Kidney glomerular epithelial cell (primary cell): ENCODE measurements around the gene NDUFB2.
"Not testable (repeated sequence)": the region's sequence is repeated elsewhere in the genome, so short reads cannot be mapped to it uniquely, and the experiment has no call there.

Experiments used
- DNase-seq: peaks from one replicate; lab custom pipeline; 2025; lab: John Stamatoyannopoulos, UW

NDUFB2 gene

DNA sequence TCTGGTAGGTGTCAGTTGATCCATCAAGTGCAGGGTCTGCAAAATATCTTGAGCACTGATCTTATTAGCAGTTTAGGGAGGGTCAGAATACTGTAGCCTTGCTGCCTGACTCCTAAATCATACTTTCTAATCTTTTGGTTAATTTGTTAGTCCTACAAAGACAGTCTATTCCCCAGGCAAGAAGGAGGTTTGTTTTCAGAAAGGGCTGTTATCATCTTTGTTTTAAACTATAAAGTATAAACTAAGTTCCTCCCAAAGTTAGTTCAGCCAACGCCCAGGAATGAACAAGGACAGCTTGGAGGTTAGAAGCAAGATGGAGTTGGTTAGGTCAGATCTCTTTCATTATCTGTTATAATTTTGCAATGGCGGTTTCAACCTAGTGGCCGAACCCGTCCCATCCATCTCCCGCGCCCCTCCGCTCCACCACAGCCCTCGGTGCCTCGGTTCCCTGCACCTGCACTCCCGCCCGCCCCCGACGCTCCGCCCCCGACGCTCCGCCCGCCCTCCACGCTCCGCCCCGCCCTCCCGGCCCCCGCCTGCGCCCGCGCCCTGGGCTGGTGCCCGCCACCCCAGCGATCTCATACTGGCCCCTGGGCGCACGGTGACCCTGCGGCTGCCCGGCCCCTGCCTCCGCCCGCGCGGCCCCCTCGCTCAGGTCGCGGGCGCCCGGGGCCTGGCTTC, 24.0 kb upstream of the NDUFB2 start, which contains the start of gene ADCK2:
ADCK2 (plus strand) TSS at position 564 of the 681 bp plus-strand sequence. CDS start 386 bp downstream, outside the sequence.
- no peak for DNase-seq

DNA sequence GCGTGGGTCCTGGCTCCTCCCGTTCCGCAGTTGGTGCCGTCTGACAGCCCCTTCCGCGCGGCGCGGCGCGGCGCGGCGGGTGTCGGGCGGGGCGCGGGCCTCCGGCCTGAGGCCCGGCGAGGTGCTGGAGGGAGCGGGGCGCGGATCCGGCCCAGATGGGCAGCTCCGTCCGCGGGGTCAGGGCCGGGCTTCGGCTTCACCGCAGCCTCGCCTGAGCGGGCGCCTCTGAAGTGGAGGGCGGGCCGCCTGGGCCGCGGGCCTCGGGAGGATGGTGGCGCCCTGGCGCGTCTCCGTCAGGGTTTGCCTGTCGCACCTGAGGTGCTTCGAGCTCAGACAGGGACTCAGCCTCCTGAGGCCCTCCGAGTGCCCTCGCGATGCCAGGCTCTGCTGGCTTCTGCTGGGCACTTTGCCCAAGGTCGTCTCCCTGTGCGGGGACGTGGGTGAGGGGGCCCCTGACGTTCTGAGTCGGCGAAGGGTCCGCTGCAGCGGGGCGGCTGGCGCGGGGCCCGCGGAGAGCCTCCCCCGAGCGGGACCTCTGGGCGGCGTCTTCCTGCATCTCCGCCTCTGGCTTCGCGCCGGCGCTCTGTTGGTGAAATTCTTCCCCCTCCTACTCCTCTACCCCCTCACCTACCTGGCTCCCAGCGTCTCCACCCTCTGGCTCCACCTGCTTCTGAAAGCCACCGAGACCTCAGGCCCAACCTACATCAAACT, 23.3 kb upstream of the NDUFB2 start:
- peak; percentile 9 for DNase-seq

DNA sequence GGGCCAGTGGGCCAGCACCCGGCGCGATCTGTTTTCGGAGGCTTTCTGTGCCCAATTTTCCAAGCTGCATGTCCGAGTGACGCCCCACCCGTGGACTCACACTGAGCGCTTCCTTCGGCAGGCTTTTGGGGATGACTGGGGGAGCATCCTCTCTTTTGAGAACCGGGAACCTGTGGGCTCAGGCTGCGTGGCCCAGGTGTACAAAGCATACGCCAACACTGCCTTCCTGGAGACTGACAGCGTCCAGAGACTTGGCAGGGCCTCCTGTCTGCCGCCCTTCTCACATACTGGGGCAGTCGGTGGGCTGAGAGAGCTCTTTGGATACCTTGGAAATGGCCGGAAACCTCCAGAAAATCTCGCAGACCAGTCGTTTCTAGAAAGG, 22.7 kb upstream of the NDUFB2 start:
- DNase-seq: no peak

DNA sequence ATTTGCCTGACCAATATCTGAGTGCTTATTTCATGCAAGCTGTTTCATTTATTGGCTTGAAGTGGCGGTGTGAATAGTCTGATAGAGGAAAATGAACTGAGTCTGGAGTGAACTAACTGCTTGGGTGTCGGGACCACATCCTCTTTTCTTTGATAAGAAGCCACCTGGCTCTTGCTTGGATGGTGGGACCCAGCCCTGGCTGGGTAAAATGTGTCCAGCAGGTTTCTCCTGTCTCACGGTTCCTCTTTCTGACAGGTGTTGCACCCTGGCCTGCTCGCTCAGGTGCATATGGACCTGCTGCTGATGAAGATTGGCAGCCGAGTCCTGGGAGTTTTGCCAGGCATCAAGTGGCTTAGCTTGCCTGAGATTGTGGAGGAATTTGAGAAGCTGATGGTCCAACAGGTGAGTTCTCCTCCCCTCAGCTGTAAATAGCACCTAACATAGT, 22.1 kb upstream of the NDUFB2 start:
- DNase-seq: no peak

DNA sequence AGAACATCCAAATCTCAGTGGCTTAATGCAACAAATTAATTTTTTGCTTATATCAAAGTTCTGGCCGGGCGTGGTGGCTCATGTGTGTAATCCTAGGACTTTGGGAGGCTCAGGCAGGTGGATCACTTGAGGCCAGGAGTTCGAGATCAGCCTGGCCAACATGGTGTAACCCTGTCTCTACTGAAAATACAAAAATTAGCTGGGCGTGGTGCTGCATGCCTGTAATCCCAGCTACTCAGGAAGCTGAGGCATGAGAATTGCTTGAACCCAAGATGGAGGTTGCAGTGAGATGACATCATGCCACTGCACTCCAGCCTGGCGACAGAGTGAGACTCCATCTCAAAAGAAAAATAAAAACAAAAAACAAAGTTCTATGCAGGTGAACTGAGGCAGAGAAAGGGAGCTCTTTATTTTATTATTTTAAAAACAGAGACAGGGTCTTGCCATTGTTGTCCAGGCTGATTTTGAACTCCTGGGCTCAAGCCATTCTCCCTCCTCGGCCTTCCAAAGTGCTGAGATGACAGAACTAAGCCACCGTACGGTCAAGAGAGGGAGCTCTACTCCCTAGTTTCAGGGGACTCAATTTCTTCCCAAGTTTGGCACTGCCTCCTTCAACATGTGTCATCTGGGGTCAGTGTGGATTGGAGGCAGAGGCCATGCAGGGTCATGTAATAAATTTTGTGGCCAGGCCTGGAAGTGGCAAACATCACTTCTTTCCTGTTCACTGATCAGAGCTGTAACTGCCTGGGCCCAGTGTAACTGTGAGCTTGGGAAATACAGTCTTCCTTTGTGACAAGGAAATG, 21.4 kb upstream of the NDUFB2 start:
- peak; percentile 61 for DNase-seq

DNA sequence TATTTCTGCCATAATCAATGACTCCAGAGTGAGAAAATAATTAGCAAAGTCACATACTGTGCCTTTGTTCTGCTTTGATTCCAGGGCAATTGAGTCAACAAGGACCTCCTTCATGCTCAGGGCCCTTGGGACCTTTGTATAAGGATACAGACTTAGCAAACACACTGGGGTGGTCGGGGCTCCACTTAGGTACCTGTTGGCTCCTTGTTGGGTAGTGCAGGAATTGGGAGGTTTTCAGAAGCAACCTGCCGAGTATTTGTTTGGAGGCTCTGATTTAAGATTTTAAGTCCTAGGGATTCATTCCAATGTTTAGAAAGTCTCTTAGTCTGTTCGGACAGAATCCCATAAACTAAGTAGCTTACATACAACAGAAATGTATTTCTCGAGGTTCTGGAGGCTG, 20.8 kb upstream of the NDUFB2 start:
- no peak for DNase-seq

DNA sequence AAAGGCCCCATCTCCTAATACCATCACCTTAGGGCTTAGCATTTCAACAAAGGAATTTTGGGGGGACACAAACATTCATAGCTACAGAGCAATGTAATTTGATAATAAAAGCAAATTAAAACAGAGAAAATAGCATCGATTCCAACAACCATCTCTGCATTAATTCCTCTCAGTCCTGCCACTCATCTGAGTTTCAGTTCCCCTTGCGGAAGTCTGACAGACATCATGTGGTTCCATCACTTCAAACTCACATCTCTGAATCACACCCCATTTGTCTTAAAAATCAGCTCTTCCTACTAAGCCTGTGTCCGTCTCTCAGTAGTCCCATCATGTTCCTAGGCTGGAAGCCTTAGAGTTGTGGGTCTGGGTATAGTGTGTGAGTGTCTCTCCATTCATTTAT, 20.2 kb upstream of the NDUFB2 start:
- no peak for DNase-seq

DNA sequence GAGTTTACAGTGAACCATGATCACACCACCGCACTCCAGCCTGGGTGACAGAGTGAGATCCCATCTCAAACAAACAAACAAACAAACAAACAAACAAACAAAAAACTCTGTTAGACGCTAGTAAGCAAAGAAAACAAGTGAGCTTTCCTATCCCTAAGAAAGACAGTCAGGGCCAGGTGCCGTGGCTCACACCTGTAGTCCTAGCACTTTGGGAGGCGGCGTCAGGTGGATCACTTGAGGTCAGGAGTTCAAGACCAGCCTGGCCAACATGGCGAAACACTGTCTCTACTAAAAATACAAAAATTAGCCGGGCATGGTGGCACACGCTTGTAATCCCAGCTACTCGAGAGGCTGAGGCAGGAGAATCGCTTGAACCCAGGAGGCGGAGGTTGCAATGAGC, 19.6 kb upstream of the NDUFB2 start:
- not testable (repeated sequence) for DNase-seq

DNA sequence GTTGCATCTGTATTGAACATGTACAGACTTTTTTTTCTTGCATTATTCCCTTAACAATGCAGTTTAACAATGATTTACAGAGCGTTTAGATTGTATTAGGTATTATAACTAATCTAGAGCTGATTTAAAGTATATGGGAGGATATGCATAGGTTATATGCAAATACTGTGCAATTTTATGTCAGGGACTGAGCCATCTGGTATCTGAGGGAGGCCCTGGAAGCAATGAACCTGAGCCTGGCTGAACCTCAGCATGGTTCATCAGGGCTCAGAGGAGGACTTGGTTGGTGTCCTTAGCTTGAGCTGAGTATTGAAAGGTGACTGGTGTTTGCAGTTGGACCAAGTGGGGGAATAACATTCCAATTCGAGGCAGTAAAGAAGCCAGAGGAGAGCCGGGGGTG, 19.0 kb upstream of the NDUFB2 start:
- no peak for DNase-seq

DNA sequence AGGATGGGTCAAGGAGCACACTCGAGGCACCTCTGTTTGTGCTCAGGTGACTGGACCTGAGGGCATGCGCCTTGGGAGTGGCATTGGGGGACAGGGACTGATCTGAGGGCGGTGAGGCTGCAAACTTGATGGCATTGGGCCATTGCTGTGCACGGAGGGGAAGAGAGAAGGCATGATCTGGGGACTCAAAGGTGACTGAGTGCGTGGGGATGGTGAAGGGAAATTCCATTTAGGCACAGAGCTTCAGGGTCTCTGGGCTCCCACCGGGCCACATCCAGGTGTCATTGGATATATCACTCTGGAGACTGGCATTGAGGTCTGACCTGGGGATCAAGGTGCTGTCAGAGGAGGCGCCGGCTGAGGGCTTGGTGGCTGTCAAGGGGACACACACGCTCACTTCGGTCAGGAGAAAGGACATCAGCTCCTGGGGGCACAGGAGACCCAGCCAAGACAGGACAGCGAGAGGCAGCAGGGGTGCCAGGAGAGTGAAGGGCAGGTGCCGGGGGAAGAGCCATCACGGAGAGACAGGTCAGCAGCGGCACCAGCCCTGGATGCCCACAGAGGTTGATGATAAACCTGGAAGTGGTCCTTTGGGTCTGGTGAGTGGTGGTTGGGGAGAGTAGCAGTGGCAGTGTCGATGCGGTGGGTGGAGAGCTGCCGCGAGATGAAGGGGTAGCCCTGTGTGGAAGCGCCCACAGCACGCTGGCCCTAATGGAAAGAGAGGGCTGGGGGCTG, 18.3 kb upstream of the NDUFB2 start:
- no peak for DNase-seq

DNA sequence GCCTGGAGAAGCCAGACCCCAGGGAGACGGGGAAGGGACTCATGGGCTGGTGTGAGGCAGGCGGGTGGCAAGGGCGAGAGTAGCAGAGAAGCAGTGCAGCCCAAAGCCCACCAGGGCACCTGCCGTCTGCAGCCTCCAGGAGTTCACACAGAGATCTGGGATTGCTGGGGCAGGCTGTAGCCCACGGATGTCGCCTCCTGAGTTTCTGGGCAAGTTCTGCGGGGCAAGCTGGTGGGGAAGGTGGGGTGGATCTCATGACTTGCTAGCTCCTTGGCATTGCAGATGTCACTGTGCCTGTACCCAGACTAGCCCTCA, 17.7 kb upstream of the NDUFB2 start:
- no peak for DNase-seq

DNA sequence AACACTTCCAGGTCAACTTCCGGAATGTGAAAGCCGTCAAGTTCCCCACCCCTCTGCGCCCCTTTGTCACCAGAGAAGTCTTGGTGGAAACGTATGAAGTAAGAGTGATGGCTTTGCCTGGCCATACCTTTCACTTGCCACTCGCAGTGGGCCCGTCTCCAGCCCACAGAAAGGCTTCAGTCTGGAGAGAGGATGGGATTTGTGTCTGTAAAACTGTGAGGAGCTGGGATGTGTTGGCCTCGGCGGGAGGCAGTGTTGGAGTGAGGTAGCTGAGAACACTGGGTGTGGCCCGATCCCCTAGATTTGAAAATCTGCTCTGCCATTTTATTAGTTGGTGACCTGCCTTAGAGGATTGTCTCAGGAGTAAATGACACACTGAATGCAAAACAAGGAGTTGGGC, 17.3 kb upstream of the NDUFB2 start:
- DNase-seq: no peak

DNA sequence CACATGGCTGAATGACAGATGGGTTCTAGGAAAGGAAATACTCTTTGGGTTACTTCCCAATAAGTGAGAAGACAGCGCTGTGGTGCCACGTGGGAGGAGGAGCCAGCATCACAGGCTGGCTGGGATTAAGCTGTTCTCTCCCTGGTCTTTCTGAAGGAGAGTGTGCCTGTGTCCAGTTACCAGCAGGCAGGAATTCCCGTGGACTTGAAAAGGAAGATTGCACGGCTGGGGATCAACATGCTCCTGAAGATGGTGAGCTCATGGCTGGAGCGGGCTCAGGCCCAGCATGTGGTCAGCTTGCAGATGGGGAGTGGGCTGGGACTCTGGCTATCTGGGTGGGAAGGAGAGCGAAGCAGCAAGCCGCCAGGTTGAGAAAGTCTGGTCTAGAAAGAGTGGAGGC, 15.6 kb upstream of the NDUFB2 start:
- DNase-seq: no peak

DNA sequence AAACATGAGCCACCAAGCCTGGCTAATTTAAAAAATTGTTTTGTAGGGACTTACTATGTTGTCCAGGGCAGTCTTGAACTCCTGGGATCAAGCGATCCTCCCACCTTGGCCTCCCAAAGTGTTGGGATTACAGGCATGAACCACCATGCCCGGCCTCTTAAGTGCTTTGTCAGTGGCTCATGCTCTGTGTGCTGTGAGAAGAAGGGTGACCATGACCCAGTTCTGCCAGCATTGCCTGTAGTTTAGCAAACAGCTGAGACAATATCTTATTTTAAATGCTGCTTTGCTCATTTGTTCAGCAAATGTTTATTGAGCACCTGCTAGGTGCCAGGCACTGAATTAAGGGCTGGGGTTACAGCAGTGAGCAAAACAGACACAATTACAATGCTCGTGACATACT, 14.7 kb upstream of the NDUFB2 start:
- DNase-seq: no peak

DNA sequence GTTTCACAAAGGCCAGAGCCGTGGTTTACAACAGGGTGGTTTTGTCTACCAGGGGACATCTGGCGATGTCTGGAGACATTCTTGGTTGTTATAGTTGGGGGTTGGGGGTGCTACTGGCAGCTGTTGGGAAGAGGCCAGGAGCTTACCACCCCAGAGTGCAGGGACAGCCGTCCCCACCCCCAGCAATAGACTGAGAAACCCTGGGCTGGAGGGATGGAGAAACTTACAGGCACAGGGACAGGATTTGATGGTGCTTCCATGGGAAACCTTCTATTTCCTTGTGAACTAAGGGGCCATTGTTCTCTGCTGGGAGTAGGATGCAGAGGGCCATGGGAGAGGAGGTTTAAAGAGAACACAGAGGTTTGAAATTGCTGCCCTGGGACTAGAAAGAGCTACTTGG, 12.9 kb upstream of the NDUFB2 start:
- DNase-seq: no peak

DNA sequence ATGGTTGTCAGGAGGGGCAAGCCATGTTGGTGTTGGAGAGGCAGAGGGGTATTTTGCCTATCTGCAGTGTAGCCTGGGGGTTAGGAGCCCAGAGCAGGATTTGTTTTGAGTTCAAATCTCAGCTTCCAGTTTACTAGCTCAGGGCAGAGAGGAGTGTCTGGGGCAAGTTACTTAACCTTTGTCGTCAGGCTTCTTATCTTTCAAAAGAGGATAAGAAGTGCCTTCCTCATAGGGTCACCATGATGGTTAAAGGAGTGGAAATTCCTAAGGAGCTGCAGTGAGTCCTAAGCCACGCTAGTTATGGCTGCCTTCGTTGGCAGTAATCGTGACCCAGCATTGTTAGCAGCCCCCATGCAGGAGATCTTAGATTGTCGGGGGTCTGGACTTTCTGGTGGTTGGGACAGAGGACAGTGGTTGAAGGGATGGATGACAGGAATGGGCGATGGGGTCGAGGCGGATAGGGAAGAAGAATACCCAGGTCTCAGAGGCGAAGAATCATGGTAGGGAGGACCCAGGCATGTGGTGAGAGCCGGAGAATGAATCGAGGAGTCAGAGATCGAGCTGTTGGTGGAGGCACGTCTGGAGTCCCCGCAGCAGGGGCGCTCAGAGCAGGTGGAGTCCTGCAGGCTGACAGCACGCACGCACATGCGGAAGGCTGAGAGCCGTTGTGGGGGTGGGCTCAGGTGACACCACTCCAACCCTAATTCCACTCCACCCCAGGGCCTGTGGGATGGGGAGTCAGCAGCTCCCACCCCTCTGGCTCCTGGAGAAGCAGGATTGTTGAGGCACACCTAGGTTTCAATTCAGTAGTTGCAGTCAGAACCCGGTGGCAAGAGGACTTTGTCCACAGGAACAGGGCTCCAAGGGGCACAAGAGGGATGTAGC, 12.2 kb upstream of the NDUFB2 start:
- no peak for DNase-seq

DNA sequence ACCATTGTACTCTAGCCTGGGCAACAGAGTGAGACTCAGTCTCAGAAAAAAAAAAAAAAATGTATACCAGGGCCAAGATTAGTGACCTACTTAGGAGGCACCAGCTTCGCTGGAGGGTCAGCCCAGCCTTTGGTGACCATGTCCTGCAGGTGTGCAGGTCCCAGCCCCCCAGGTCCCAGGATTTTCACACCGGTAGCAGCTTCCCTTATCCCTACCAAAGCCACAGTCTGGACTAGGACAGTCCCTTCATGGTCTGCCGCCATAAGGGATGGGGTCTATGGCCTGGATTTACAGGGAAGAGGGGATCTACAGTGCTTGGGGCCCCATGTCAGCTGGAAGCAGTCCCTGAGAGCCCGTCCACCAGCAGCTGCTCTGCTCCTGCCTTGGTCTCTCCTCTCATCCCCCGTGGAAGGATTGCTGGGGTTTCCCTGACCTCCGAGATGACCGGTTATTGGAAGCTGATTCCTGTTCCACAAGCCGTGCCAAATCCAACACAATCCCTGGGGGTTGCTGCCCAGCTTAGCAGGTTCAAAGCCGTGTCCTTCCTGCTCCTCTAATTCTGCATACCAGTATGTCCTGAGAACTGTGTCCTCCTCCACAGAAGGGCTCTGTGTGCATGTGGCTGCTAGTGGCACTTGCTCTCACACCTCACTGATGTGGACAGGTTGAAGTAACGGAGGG, 11.0 kb upstream of the NDUFB2 start:
- no peak for DNase-seq

DNA sequence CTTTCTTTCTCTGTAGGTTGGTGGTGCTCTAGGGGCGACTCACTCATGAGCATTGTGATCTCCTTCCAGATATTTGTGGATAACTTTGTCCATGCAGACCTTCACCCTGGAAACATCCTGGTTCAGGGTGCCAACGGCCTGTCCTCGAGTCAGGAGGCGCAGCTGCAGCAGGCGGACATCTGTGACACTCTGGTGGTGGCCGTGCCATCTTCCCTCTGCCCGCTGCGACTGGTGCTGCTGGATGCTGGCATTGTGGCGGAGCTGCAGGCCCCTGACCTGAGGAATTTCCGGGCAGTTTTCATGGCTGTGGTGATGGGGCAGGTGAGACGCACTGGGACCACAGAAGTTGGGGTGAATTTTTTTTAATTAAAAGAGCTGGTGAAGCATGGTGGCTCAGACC, 9.6 kb upstream of the NDUFB2 start:
- DNase-seq: no peak

DNA sequence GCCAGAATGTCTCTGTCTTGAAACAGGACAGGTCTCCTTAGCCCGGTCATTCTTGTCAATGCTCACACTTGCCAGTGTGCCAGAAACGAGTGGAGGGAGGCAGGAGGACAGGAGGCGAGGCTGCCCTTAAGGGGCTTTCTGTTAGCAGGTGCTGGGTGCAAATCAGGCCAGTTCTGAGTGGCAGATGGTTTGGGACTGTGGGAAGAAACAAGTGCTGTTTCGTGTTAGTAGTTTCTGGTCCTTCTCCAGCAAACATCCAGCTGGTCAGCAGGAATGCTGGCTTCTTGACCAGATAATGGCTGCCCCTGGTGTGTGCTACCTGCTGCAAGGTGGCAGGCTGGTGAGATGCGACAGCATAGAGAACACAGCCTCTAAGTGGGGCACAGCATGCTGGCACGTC, 8.2 kb upstream of the NDUFB2 start:
- no peak for DNase-seq

DNA sequence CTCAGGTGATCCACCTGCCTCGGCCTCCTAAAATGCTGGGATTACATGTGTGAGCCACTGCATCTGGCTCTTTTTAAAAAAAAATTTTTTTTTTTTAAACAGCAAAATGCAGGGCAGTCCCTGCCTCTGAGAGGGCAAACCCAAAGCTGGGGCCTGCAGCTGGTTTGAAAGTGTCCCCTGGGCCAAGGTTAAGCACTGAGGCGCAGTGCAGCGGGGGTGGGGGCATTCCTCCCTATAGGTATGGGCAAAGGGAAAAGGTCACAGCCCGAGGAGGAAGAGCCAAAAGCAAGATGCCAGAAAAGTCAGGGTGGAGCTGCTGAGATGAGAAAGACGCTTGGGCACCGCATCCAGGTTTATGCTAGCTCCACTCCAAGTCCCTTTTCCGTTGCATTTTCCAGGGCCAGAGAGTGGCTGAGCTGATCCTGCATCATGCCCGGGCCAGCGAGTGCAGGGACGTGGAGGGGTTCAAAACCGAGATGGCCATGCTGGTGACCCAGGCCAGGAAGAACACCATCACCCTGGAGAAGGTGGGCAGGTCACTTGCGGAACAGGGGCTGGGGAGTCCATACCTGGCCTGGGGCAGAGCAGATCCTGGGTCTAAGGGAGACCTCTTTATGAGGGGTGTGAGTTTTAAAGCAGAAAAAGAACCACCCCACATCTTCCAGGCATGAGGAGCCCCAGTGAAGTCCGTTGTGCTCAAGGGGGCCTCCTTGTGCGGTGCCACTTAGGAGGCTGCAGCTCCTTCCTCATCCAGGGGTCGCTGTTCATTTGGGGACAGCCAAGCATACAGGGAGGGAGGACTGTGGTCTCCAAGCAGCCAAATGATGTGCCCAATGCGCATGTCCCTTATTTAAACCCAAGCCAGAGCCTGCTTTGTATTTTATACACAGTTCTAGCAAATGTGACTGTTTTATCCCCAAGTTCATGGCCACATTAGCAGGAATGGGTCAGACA, 7.0 kb upstream of the NDUFB2 start:
- no peak for DNase-seq
